NCI-H187 (cell line): Measurements from ENCODE around the gene PVALB.

Experiments
- DNase-seq, 2 experiments: peaks; one replicate each; lab custom pipeline; 2025; lab: John Stamatoyannopoulos, UW

The PVALB gene

DNA sequence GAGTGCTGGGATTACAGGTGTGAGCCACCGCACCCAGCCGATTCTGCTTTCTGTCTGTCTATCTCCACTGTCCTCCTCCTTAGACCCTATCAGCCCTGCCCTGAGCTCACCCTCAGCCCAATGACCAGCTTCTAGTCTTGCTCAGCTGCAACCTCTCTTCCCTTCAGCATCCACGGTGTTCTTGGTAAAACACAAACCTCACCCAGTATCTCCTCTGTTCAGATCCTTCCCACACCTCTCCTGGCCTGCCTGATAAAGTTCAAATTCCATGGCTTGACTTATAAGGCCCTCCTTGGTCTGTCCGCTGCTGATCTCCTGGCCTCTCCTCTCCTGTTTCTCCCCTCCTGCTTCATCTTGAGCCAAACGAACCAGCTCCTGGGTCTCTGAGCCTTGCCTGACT lies 29.4 kb upstream of the PVALB start:
- no peak for DNase-seq

DNA sequence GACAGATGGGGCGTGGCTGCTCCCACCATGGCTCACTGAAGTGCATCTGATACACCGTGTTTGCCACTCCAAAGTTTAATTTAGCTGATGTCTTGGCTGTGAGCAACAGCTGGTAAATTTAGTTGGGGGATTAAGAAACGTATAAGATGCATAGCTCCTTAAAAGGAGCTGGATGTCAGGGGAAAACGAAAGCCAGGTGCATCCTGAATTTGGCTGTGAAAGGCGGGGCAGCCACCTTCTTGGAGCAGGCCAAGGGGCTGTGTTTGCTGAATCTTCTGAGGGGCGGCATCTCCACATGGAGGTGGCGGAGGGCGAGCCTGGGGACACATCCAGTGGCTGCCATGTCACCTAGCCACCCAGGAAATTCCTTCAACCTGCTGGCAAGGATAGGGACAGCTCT lies 23.3 kb upstream of the PVALB start:
- DNase-seq, result no peak

GRCh38 chr22:36839356-36840073 lies 22.7 kb upstream of the PVALB start:
- DNase-seq, result no peak

- no peak for DNase-seq
These were observed 21.5 kb upstream of the PVALB start for GRCh38 chr22:36838119-36839030.

DNA sequence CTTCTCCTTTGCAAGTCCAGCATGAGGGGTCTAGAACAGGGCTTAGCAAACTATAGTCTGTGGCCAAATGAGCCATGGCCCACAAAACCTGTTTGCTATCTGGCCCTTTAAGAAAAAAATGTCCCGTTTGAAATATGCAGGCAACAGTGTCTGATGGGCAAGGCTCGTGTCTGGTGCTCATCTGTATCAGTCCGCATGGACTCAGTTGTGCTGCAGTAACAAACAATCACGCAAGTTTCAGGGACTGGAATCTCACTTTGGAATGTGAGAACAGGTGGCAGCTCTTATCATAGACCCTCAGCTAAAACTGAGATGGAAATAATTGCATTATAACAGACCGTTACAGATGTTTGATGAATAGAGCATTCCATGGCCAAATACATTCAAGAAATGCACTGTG lies 19.1 kb upstream of the PVALB start:
- no peak for DNase-seq

DNA sequence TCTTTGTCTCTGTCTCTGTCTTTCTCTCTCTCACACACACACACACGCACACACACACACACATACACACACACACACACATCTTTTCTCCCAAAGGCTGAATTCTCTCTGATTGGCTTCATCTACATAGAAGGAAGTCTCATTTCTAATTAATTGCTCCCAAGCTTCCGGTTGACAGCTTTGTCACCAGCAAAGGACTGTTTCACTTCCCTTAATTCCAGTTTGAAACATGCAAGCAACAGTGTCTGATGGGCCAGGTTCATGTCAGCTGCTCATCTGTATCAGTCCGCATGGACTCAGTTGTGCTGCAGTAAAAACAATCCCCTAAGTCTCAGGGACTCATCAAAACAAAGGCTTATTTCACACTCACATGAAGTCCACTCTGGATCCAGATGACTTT lies 16.2 kb upstream of the PVALB start:
- DNase-seq, result no peak

DNA sequence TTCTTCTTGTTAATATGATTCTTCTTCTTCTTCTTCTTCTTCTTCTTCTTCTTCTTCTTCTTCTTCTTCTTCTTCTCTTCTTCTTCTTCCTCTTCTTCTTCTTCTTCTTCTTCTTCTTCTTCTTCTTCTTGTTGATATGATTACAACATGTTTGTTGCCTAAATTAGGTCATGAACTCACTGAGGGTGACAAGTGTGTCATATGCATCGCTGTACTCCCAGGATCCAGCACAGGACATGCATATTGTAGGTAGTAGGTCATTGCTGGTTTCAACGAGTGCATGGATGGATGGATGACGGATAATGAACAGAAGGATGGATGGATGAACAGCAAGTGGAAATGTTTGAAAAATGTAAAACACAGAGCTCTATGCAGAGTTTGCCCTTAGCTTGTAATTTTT lies 14.9 kb upstream of the PVALB start:
- DNase-seq, result no peak

DNA sequence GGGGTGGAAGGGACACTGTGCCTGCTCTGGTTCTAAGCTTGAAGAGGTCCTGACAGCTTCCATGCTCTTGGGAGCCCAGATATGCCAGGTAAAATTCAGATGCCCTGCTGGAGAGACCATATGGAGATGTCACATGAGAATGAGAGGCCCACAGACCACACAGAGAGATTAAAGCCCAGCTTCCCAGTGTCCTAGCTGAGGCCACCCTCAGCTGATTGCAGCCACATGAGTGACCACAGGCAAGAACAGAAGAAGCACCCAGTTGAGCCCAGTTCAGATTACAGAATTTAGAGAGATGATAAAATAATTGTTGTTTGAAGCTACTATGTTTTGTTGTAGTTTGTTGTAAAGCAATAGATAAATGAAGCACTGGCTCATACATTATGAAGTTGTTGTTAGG lies 14.4 kb upstream of the PVALB start:
- no peak for DNase-seq

- no peak for DNase-seq
These were observed 13.8 kb upstream of the PVALB start for GRCh38 chr22:36830601-36831000.

DNA sequence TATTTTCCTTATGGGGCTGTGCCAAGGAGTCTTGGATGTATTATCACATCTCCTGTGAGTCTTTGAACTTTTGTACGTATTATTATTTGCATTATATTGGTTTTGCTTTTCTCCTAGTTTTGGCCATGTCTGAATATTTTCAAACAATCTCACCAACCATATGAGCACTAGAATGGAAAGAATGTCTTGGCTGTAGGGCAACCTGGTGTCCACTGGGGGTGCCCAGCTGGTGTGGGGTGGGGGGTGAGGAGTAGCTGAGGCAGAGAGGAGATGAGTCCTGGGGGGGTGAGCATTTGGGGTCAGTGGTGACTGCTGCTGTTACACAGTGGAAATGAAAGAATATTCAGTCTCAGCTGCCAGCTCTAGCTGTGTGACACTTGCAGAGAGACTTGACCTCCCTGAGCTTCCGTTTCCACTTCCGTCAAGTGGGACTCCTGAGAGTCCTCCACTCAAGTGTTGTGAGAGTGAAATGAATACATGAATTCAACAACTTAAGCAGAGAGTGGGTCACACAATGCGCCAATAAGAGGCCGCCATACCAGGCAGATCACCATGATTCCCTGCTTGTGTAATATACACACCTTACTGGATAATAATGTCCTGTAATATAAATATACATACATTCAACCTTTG lies 12.7 kb upstream of the PVALB start:
- DNase-seq, result peak; percentile 28 to 44

DNA sequence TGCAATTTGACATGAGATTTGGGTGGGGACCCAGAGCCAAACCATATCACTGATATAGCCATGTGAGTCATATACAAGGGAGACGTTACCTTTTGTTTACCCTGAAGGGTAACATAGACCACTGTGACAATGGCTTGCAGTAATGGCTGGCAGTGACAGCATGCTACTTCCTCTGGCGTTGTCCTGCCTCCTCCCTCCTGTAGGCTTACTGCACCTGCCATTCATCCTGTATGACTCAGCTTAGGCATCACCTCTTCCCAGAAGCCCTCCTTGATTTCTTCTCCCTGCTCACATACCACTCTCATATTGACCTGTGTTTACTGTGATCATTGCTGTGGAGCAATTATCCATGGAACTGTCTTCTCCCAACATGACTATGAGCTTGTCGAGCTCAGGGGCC lies 12.0 kb upstream of the PVALB start:
- DNase-seq, result no peak

GRCh38 chr22:36826262-36826661 lies 9.4 kb upstream of the PVALB start:
- DNase-seq, result no peak

GRCh38 chr22:36824655-36825054 lies 7.8 kb upstream of the PVALB start:
- DNase-seq, result no peak

DNA sequence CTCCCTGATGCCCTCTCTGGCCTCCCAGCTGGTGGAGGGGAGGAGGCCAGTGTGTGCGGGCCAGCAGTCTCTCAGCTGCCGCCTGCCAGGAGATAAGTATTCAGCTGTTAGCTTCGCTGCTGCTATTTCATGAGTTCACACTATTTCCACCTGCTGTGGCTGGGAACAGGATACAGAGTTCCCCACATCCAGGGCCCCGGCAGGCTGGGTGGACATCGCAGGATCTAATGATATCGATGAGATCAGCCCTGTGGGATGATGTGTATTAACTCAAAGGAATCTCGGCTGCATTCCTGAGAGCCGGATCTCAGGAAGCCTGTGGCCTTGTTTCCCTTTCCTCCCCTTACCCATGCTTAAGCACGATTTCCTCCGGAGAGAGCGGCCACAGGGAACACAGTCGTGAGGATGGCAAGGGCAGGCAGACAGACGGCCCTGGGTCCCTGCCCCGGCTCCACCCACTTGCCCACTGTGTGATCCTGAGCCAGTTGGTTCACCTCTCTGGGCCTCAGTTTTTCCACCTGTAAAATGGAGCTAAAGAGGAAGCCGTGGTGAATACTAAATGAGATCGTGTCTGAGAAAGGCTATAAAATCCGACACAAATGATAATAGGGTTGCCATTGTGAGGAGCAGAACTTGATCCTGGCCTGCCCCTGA lies 6.5 kb upstream of the PVALB start:
- no peak for DNase-seq

DNA sequence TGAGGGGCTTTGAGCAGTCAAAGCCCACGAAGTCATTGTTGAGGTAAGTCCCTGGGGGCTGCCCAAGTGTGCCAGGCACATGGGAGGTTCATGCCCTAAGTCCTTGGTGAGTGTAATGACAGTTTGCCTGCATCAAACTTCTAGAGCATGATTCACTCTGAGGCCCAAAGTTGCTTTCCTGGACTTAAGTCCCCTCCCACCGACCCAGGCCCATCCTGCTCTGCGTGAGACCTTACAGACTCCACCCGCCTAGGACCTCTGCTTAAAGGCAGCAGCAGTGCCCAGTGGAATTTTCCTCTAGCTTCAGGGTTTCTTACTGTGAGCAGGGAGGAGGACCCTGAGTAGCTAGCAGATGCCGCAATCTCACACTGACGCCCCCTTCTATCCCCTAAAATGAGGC lies 5.7 kb upstream of the PVALB start:
- no peak for DNase-seq

DNA sequence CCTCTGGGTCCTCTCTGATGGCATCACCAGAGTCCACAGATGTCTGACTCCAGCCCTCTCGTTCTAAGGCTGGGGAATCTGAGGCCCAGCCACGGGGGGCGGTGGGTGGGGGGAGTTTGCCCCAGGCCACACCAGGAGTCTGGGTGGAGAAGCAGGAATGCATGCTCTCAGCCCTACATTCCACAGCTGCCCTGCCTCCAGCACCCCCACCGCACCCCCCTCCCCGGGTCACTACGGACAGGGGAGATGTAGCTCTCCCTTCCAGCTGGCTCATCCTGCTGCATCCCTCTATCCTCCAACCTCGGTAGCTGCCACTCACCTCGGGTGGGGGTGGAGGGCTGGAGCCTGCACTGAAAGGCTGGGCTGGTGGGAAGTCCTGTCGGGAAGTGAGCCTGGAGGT lies 2.3 kb upstream of the PVALB start:
- DNase-seq, result no peak

GRCh38 chr22:36818010-36818642 lies 1.3 kb upstream of the PVALB start:
- DNase-seq, result no peak

GRCh38 chr22:36817525-36817848 lies 652 bp upstream of the PVALB start:
- DNase-seq, result no peak

DNA sequence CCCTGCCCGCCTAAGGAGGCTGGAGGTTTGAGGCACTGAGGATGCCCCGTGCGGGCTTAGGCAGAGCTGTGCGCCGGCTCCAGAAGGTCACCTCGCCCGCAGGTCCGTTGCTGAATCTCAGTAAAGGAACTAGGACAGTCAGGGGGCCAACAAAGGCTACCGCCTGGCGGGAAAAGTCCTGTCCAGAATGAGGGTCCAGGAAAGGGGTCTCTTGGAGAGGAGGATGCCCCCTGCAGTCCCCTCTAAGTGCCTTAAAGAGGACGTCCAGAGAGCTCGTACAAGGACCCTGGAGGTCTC lies 548 bp downstream of the PVALB start:
- DNase-seq, result no peak

- no peak for DNase-seq
These were observed 1.1 kb downstream of the PVALB start for GRCh38 chr22:36815558-36816338.

DNA sequence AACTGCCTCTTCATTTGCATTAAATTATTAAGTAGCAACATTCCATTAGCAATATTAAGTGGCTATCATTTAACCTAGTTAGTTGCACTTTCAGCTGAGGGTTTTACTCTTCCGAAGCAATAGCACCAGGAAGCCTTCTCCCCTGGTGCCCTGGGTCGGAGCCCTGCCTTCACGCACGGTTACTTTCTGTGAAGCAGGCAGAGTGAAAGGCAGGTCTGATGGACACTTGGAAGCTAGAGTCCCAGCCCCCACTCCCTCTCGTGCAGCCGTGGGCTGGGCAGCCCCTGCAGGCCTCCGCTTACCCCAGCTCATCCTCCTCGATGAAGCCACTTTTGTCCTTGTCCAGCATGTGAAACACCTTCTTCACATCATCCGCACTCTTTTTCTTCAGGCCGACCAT lies 2.0 kb downstream of the PVALB start:
- no peak for DNase-seq
